GM23338 (cell line): Measurements from ENCODE around the gene ALDH18A1. TPM values are rescaled to one million over a fixed set of nuclear protein-coding genes. Genes with fewer than 3 reads are reported as not detected.

Source experiments
- ATAC-seq: fragments of 200-7000 bp; cut with Tn5 transposase; 3 replicates; pipeline ENCODE4 v1.9.1; 2020
- DNase-seq: peaks from one replicate; pipeline ENCODE4 v3.0.0-alpha.2; 2015; ENCODE audit warnings: low spot score
- H2AFZ ChIP-seq: fragments of 200-600 bp; sonication (generic); 2 replicates; pipeline ENCODE4 v1.8.0; 2016; ENCODE audit warnings: antibody characterized with exemption, mild to moderate bottlenecking, moderate library complexity
- H3F3A ChIP-seq: fragments of 200-600 bp; sonication (generic); replicated peaks from 2 replicates; pipeline ENCODE4 v1.8.0; 2017; ENCODE audit warnings: antibody characterized with exemption, mixed run types, low read depth
- H3K27ac ChIP-seq: fragments of 200-600 bp; sonication (generic); 2 replicates; pipeline ENCODE4 v1.6.1; 2016; ENCODE audit warnings: low read depth
- H3K27me3 ChIP-seq: fragments of 200-600 bp; sonication (generic); 2 replicates; pipeline ENCODE4 v1.8.0; 2016; ENCODE audit warnings: mild to moderate bottlenecking, mixed run types, moderate library complexity; ENCODE audit not compliant: insufficient read depth
- H3K36me3 ChIP-seq: fragments of 200-600 bp; sonication (generic); 2 replicates; pipeline ENCODE4 v1.8.0; 2016; ENCODE audit warnings: mild to moderate bottlenecking; ENCODE audit not compliant: insufficient read depth
- H3K4me1 ChIP-seq: fragments of 200-600 bp; sonication (generic); 2 replicates; pipeline ENCODE4 v1.8.0; 2016; ENCODE audit warnings: mild to moderate bottlenecking, moderate library complexity; ENCODE audit not compliant: insufficient read depth
- H3K4me2 ChIP-seq: fragments of 200-600 bp; sonication (generic); 2 replicates; pipeline ENCODE4 v1.7.1; 2017; ENCODE audit warnings: mixed run types
- H3K4me3 ChIP-seq: fragments of 200-600 bp; sonication (generic); 2 replicates; pipeline ENCODE4 v1.6.1; 2016; ENCODE audit warnings: mixed run types
- H3K79me2 ChIP-seq: fragments of 200-600 bp; sonication (generic); replicated peaks from 2 replicates; pipeline ENCODE4 v1.8.0; 2017; ENCODE audit warnings: mild to moderate bottlenecking; ENCODE audit not compliant: insufficient read depth
- H3K9me2 ChIP-seq: fragments of 200-600 bp; sonication (generic); 2 replicates; pipeline ENCODE4 v1.8.0; 2017; ENCODE audit not compliant: insufficient read depth
- H4K20me1 ChIP-seq: fragments of 200-600 bp; sonication (generic); replicated peaks from 2 replicates; pipeline ENCODE4 v1.8.0; 2017; ENCODE audit warnings: mild to moderate bottlenecking; ENCODE audit not compliant: insufficient read depth
- H3K27ac Mint-ChIP-seq: 2 replicates; pipeline ENCODE4 v1.8.0; 2020; ENCODE audit warnings: inconsistent platforms, mild to moderate bottlenecking, moderate library complexity, mixed read lengths
- H3K27me3 Mint-ChIP-seq: 3 replicates; pipeline ENCODE4 v1.8.0; 2022; ENCODE audit warnings: low read depth, mild to moderate bottlenecking, moderate library complexity, mixed read lengths, inconsistent platforms; ENCODE audit not compliant: insufficient read depth, poor library complexity
- H3K36me3 Mint-ChIP-seq: 3 replicates; pipeline ENCODE4 v1.8.0; 2021; ENCODE audit warnings: low read depth, mild to moderate bottlenecking, inconsistent platforms, moderate library complexity, mixed read lengths
- H3K4me1 Mint-ChIP-seq: 3 replicates; pipeline ENCODE4 v1.8.0; 2020; ENCODE audit warnings: mild to moderate bottlenecking, inconsistent platforms, mixed read lengths
- H3K4me3 Mint-ChIP-seq: 3 replicates; pipeline ENCODE4 v1.8.0; 2021; ENCODE audit warnings: moderate library complexity, mild to moderate bottlenecking, inconsistent platforms, mixed read lengths
- H3K9me3 Mint-ChIP-seq: 3 replicates; pipeline ENCODE4 v1.8.0; 2020; ENCODE audit warnings: moderate library complexity, mild to moderate bottlenecking, inconsistent platforms, mixed read lengths
- CREB1 ChIP-seq: fragments of 250-450 bp; sonication (Bioruptor Pico); IDR thresholded peaks from 2 replicates; pipeline ENCODE4 v1.5.0; 2020; ENCODE audit warnings: low read depth, mild to moderate bottlenecking, moderate library complexity
- CTCF ChIP-seq, 2 experiments: fragments of 200-600 bp in 1 of 2; sonication (generic) in 1 of 2; conservative IDR thresholded peaks; 2 replicates each; pipeline versions ENCODE4 v1.5.1 to v1.6.1; 2016 to 2017; ENCODE audit warnings: antibody characterized with exemption in 2 of 2, low read depth in 2 of 2, mild to moderate bottlenecking in 2 of 2, moderate library complexity in 1 of 2
- ETS1 ChIP-seq: IDR thresholded peaks from 2 replicates; pipeline ENCODE4 v1.6.1; 2016; ENCODE audit warnings: antibody characterized with exemption
- EZH2 ChIP-seq: fragments of 200-600 bp; sonication (generic); IDR thresholded peaks from one replicate; pipeline ENCODE4 v1.8.0; 2017; ENCODE audit warnings: antibody characterized with exemption, mild to moderate bottlenecking, low read depth; ENCODE audit not compliant: unreplicated experiment
- EZH2phosphoT487 ChIP-seq: fragments of 200-600 bp; sonication (generic); IDR thresholded peaks from one replicate; pipeline ENCODE4 v1.8.1; 2018; ENCODE audit warnings: antibody characterized with exemption; ENCODE audit not compliant: unreplicated experiment
- JUNB ChIP-seq: IDR thresholded peaks from one replicate; pipeline ENCODE4 v1.6.1; 2016; ENCODE audit warnings: antibody characterized with exemption; ENCODE audit not compliant: unreplicated experiment
- NANOG ChIP-seq: IDR thresholded peaks from 2 replicates; pipeline ENCODE4 v1.6.1; 2016; ENCODE audit warnings: antibody characterized with exemption, borderline replicate concordance
- POLR2AphosphoS5 ChIP-seq: IDR thresholded peaks from 2 replicates; pipeline ENCODE4 v1.6.1; 2016; ENCODE audit warnings: antibody characterized with exemption, low read depth
- REST ChIP-seq: IDR thresholded peaks from one replicate; pipeline ENCODE4 v1.6.1; 2018; ENCODE audit warnings: antibody characterized with exemption; ENCODE audit not compliant: unreplicated experiment
- STAT1 ChIP-seq: IDR thresholded peaks from one replicate; pipeline ENCODE4 v1.6.1; 2016; ENCODE audit warnings: antibody characterized with exemption; ENCODE audit not compliant: unreplicated experiment
- ZNF114 ChIP-seq: fragments of 250-450 bp; sonication (Bioruptor Pico); IDR thresholded peaks from 2 replicates; pipeline ENCODE4 v1.5.0; 2020; ENCODE audit warnings: mild to moderate bottlenecking, moderate library complexity
- ZNF462 ChIP-seq: fragments of 250-450 bp; sonication (Bioruptor Pico); IDR thresholded peaks from 2 replicates; pipeline ENCODE4 v1.5.0; 2020; ENCODE audit warnings: mild to moderate bottlenecking, moderate library complexity
- polyA plus RNA-seq: library from polyadenylated mRNA; unstranded; fragments of >200 nt; fragmentation: Nextera tagmentation; extraction: Ambion mirVana; gene quantifications from 2 replicates; pipeline ENCODE4 v1.2.1, GENCODE V29; 2016
- total RNA-seq: library from RNA; depleted of rRNA; stranded (reverse); fragments of >200 nt; shearing (Covaris generic); gene quantifications from 2 replicates; pipeline ENCODE4 v1.2.3, GENCODE V29; 2014

Gene ALDH18A1
- total and polyA plus RNA-seq, 2 experiments from 2014 or later = 35.1 to 117 TPM

GRCh38 chr10:95655571-95656290, 780 bp downstream of the ALDH18A1 start:
- peaks cover 12% of the 10 kb centered on the region for H3K4me1 Mint-ChIP-seq
- Histone ChIP-seq H3K4me1 (peaks cover 9% of the 10 kb centered on the region), H3K27me3 (no peaks in the 10 kb centered on the region), H3K4me2 (peak overlapping the region; percentile 96), H3K4me3 (peak overlapping the region; percentile 88), H4K20me1 (no peaks in the 10 kb centered on the region), H2AFZ (peak overlapping the region; percentile 95), H3K27ac (no peak overlapping the region), H3K9me2 (no peaks in the 10 kb centered on the region), H3K79me2 (peaks cover 52% of the 10 kb centered on the region), H3F3A (no peaks in the 10 kb centered on the region; the same call in 1 of the 2 replicates), H3K36me3 (peaks cover 20% of the 10 kb centered on the region; the same call in 1 of the 2 replicates)
- peak; percentile 36 for ATAC-seq
- H3K27me3 Mint-ChIP-seq = peaks cover 4% of the 10 kb centered on the region
- H3K9me3 Mint-ChIP-seq = peaks cover 6% of the 10 kb centered on the region; the same call in 1 of the 3 replicates
- no peak for TF ChIP-seq EZH2phosphoT487
- no peak for TF ChIP-seq ZNF462
- TF ChIP-seq ETS1 = no peak
- no peak for TF ChIP-seq JUNB
- no peak for TF ChIP-seq STAT1
- no peak for TF ChIP-seq CTCF (conservative IDR thresholded peaks at IDR 0.05; ENCODE audit: low read depth in 2 of 2)
- TF ChIP-seq CREB1 (CRISPR knock-in tag) = no peak
- TF ChIP-seq REST = no peak
- TF ChIP-seq EZH2 = no peak
- no peak for TF ChIP-seq POLR2AphosphoS5
- TF ChIP-seq NANOG = no peak
- TF ChIP-seq ZNF114 = no peak
- peak overlapping the region; percentile 46 for H3K27ac Mint-ChIP-seq
- H3K36me3 Mint-ChIP-seq = peaks cover 31% of the 10 kb centered on the region
- peak; percentile 45 for DNase-seq
- peak overlapping the region; percentile 100 for H3K4me3 Mint-ChIP-seq
